Limb (tissue), 2 donors: ENCODE measurements around the gene PTPRT.

Experiments
- DNase-seq, 2 donors: peaks; one replicate each; pipeline ENCODE4 v3.0.0-alpha.2; 2016; ENCODE audit errors: extremely low spot score in 2 of 2

The PTPRT gene

GRCh38 chr20:42978184-42978974 is 211.3 kb downstream of the PTPRT start:
- no peak for DNase-seq

DNA sequence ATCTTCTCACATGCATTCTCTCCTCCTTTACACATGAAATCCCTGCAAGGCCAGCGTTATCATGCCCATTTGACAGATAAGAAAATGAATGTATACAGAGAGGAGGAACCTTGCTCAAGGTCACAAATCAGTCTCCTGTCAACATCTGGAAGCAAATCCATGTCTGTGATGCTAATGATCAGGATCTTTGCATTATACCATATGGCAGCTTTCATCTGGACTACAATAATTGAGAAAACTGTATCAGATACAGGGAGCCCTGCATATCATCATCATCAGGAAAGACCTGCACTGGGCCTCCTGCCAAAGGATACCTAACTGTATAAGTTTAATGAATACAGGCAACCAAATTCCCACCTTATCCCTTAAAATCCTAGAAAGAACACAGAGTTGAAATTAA is 213.7 kb downstream of the PTPRT start:
- no peak for DNase-seq

DNA sequence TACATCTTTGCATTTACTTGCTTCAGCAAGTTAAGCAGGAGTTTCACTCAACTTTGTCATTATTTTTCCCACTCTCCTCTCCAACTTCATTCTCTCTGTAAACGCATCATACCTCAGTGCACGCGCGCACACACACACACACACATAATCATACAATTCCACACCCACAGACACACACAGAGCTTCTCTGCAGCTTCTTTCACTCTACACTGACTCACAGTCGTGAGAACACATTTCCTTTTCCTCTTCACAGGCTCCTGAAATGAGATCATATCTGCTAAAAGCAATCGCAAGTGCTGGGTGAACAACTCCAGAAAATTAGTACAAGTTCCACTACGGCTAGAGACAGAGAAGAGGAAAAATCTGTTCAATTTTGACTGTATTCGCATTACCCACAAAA is 215.4 kb downstream of the PTPRT start:
- no peak for DNase-seq

GRCh38 chr20:42972591-42972990 is 217.1 kb downstream of the PTPRT start:
- DNase-seq: no peak

- no peak for DNase-seq
Measured at GRCh38 chr20:42968746-42969145, 221.0 kb downstream of the PTPRT start.

- DNase-seq: no peak
Measured at GRCh38 chr20:42963796-42964195, 225.9 kb downstream of the PTPRT start.

- no peak for DNase-seq
Measured at GRCh38 chr20:42961771-42962170, 227.9 kb downstream of the PTPRT start.

DNA sequence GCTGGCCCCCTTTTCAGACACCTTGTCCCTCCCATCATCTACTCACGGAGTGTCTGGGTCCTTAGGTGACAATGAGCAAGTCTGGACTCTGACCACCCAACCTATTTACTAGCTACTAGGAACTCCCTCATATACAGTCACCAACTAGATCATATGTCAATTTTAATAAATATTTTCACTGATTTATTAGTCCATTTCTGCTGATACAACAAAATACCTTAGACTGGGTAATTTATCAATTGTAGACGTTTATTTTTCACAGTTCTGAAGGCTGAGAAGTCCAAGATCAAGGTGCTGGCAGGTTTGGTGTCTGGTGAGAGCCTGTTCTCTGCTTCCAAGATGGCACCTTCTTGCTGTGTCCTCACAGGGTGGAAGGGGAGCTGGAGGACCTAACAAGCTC is 229.7 kb downstream of the PTPRT start:
- no peak for DNase-seq

- no peak for DNase-seq
Measured at GRCh38 chr20:42958367-42959069, 231.2 kb downstream of the PTPRT start.

- no peak for DNase-seq
Measured at GRCh38 chr20:42957704-42958095, 232.0 kb downstream of the PTPRT start.

DNA sequence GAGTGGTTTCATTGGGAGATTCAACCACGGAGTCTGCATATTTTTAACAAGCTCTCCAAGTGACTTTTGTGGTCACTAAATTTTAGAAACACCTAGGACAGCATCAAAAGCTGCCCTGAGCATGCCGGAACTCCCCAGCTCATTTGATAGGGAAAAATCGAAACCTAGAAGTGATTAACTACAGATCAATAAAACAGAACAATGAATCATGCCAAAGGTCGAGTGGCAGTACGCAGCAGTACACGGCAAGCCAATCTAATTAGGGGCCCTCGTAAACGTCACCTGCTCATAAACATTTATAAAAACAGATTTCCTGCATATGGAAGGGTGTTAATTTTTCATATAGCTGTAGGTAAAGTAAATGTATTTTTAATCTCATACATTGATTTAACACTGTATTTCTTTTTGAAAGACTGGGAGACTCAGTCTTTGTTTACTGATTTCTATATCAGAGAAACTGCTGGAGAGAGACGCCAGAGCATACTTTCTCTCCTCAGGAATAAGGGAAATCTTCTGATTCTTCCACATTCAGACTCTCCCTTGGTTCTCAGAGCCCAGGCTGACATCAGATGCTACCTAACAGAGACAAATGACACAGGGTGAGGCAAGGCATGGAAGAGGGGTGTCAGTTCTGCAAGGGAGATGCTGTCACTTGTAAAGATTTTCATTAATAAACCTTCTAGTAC is 232.5 kb downstream of the PTPRT start:
- DNase-seq: no peak

- DNase-seq: no peak
Measured at GRCh38 chr20:42955713-42956112, 234.0 kb downstream of the PTPRT start.

DNA sequence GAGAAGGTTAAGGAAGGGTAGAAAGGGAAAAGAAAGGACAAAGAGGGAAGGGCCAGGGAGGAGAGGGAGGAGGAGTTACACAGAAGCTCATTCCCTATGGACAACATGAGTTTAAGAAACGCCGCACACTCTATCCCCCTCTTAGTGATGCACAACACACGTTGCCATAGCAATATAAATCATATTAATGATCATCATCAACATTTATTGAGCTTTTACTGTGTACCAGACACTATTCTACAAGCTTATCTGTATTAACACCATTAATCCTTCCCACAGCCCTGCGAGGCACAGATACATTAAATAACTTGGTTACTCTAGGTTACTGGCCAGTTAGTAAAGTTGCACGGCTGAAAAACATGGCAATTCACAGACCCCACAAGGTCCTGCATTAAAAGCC is 234.8 kb downstream of the PTPRT start:
- no peak for DNase-seq

- DNase-seq: no peak
Measured at GRCh38 chr20:42949950-42950349, 239.8 kb downstream of the PTPRT start.

- DNase-seq: peak in 1 of 2 donors; percentile 18
Measured at GRCh38 chr20:42945234-42945994, 244.3 kb downstream of the PTPRT start.

DNA sequence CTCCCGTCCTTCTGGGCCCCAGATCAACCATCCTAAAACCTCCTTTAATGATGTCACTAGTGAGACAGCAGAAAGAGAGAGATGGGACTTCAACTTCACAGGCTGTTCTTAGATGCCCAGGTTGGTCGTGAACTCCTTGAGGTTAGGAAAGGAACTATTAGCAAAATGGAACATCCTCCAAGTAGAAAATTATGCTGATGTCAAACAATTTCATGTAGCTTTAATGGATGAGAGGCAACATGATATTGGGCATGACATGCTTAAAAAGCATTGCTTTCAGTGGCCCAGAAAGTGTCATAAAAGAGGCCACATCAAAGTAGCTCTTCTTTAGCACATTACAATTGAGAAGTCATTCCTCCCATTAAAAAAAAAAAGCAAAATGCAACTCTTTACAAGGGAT is 248.1 kb downstream of the PTPRT start:
- DNase-seq: no peak

GRCh38 chr20:42938441-42939205 is 251.1 kb downstream of the PTPRT start:
- peak in 1 of 2 donors; percentile 60 for DNase-seq

DNA sequence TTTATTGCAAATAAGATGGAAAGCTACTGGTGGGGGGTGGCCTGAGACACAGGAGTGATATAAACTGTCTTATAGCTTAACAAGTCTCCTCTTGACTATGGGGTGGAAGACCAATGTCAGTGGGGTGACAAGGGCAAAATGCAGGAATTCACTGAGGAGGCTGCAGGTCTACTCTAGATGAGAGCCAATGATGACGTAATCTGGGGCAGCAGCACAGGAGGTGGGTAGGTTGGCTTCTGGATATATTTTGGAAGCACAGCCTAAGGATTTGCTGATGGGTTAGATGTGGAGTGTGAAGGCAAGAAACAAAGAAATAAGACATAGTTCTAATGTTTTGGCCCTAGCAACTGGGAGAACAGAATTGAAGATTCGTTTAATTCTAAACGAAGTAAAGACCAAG is 253.2 kb downstream of the PTPRT start:
- DNase-seq: no peak

DNA sequence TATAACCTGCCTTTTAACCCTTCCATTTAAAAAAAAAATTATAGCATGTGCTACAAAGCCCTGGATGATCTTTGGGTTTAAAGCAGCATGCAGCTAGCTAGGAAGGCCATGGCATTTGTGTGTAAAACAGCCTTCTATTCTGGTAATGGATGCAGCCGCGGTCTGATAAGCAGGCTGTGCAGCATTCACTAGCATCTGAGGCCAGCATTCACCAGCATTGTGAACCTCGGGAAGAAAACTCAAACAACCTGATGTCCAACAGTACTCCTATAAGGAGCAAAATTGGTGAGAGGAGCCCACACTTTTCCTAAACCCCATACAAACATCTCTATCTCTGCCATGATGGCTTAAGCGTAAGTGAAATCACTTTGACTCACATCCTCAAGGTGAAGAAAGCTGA is 265.5 kb downstream of the PTPRT start:
- no peak for DNase-seq

GRCh38 chr20:42923348-42923918 is 266.3 kb downstream of the PTPRT start:
- no peak for DNase-seq

DNA sequence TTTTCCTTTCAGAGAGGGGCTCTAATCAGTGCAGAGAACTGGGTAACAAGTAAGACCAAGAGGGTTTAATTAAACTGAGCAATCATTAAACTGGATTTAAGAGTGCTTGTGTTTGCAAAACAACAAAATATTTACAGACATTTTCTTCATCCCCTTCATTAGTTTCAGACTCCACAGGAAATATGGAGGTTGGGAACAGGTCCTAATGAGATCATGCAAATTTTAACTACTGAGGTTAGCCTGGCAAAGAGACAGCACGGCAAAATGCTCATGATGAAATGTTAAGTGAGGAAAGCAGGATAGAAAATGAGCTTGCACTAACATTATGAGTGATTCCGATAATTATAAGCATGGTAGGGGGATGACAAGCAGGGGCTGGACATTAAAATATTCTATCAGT is 268.9 kb downstream of the PTPRT start:
- DNase-seq: no peak
